ENCODE results near the gene RNU4-1. TPM values are rescaled to one million over a fixed set of nuclear protein-coding genes. Genes with fewer than 3 reads are reported as not detected.

Gene RNU4-1
- total and polyA plus RNA-seq, 9 of the 15 experiments (the other 6 are each of a cell fraction or from before 2014, with no cell fraction given): under 0.01 to 19,719 (median 3,563) TPM; not detected in 4

DNA sequence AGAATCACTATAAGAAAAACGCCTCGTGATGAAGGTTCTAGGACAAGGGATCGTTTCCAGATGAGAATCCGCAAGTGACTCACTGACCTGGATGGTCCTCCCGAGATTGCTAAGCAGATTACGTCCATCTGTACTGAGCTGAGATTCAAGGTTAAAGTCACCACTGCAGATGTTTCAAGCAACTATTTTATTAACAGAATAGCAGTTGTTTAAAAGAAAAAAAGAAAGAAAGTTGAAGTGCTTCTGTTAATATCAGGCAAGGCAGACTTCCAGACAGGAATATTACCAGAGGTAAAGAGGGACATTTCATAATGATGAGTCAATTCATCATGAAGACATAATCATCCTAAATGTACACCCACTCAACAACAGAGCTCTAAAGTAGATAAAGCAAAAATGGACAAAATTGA is 45.4 kb downstream of the RNU4-1 start:
- Histone ChIP-seq H3K9ac (ENCODE audit: insufficient read depth in 1 of 2, low read depth in 2 of 2, low read length in 2 of 2) (no peak overlapping the region), H2AFZ (ENCODE audit: low read depth, low read length) (no peak overlapping the region), H3K4me3 (no peak overlapping the region), H3K9me1 (ENCODE audit: control insufficient read depth, insufficient read depth, low read length) (peaks cover 10% of the 10 kb centered on the region), H3K27me3 (ENCODE audit: control insufficient read depth in 2 of 2, insufficient read depth in 2 of 2, low read length in 2 of 2) (no peaks in the 10 kb centered on the region), H3K4me2 (ENCODE audit: insufficient read depth, low read length) (no peak overlapping the region), H3K79me2 (ENCODE audit: control insufficient read depth, insufficient read depth, low read length) (peaks cover 40% of the 10 kb centered on the region), H3K36me3 (ENCODE audit: control insufficient read depth, insufficient read depth, low read length) (no peaks in the 10 kb centered on the region), H3K27ac (ENCODE audit: extremely low read depth, low read depth, low read length) (no peak overlapping the region), H3K9me3 (replicated peaks; ENCODE audit: control insufficient read depth, insufficient read depth, low read depth, low read length) (no peaks in the 10 kb centered on the region), H3K4me1 (replicated peaks in 1 of 2; ENCODE audit: control insufficient read depth in 2 of 2, insufficient read depth in 2 of 2, low read length in 2 of 2) (peaks cover 34 to 50% of the 10 kb centered on the region in 2 experiments), H4K20me1 (replicated peaks; ENCODE audit: control insufficient read depth, insufficient read depth, low read length) (peaks cover 29% of the 10 kb centered on the region)
- BruUV-seq (replicated peaks): no TSS peak
- in situ Hi-C loops (cut with MboI): no loop called here
- DNase-seq (ENCODE audit: extremely low read depth in 1 of 4, low spot score in 3 of 4) (no peak), ATAC-seq (no peak), FAIRE-seq (no peak)
- CTCF ChIA-PET (ENCODE audit: low intra/inter-chr PET ratio): interaction anchor here (0.6 kb wide), 1 partner anchor 19 kb away, joined by 3 read pairs; no protein-coding TSS in a partner anchor
- POLR2A ChIA-PET: interaction anchor here (3.8 to 6.8 kb wide), 6 partner anchors 8 to 47 kb away, joined by 20 to 56 read pairs (median 34); partner anchors contain the start of genes RNU4-1, RNU4-2 and RPLP0
- 38% methylated on average over 6 of the region's 6 CpGs for WGBS (ENCODE audit: insufficient coverage, low coverage, missing lambda C conversion rate)
- intact Hi-C loops (cut with micrococcal nuclease): no loop called here
- no peak for TF ChIP-seq HES1 (IDR thresholded peaks at IDR 0.05; ENCODE audit: low read depth)
- no peak for TF ChIP-seq MYNN (IDR thresholded peaks at IDR 0.05)
- no peak for TF ChIP-seq MYNN (CRISPR knock-in tag; IDR thresholded peaks at IDR 0.05)
- TF ChIP-seq PYGO2 (tag; IDR thresholded peaks at IDR 0.05): no peak
- no peak for TF ChIP-seq ZFP36 (IDR thresholded peaks at IDR 0.05; ENCODE audit: low read depth, low read length, partially characterized antibody)
- no peak for TF ChIP-seq SMARCA5 (IDR thresholded peaks at IDR 0.05)
- no peak for TF ChIP-seq TFAM (CRISPR knock-in tag; conservative IDR thresholded peaks at IDR 0.05)
- TF ChIP-seq RUNX1 (IDR thresholded peaks at IDR 0.05; ENCODE audit: low read depth): no peak
- no peak for TF ChIP-seq ZSCAN29 (IDR thresholded peaks at IDR 0.05)
- TF ChIP-seq SRSF3 (IDR thresholded peaks at IDR 0.05; ENCODE audit: insufficient read depth, low read length): no peak
- no peak for TF ChIP-seq ZBTB17 (CRISPR knock-in tag; IDR thresholded peaks at IDR 0.05)
- no peak for TF ChIP-seq ZNF232 (CRISPR knock-in tag; IDR thresholded peaks at IDR 0.05)
- no peak for TF ChIP-seq HMGXB4 (CRISPR knock-in tag; IDR thresholded peaks at IDR 0.05)
- TF ChIP-seq TBP (optimal IDR thresholded peaks at IDR 0.05; ENCODE audit: low read depth, low read length): no peak
- TF ChIP-seq ZNF551 (CRISPR knock-in tag; IDR thresholded peaks at IDR 0.05): no peak
- no peak for TF ChIP-seq ZFP91 (CRISPR knock-in tag; IDR thresholded peaks at IDR 0.05)
- TF ChIP-seq TEAD2 (tag; IDR thresholded peaks at IDR 0.05): no peak
- TF ChIP-seq ETS2 (tag; IDR thresholded peaks at IDR 0.05; ENCODE audit: borderline replicate concordance, poor library complexity, severe bottlenecking): no peak
- TF ChIP-seq, protein P1, sequence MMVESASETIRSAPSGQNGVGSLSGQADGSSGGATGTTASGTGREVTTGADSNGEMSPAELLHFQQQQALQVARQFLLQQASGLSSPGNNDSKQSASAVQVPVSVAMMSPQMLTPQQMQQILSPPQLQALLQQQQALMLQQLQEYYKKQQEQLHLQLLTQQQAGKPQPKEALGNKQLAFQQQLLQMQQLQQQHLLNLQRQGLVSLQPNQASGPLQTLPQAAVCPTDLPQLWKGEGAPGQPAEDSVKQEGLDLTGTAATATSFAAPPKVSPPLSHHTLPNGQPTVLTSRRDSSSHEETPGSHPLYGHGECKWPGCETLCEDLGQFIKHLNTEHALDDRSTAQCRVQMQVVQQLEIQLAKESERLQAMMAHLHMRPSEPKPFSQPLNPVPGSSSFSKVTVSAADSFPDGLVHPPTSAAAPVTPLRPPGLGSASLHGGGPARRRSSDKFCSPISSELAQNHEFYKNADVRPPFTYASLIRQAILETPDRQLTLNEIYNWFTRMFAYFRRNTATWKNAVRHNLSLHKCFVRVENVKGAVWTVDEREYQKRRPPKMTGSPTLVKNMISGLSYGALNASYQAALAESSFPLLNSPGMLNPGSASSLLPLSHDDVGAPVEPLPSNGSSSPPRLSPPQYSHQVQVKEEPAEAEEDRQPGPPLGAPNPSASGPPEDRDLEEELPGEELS (CRISPR knock-in tag; IDR thresholded peaks at IDR 0.05; ENCODE audit: borderline replicate concordance): no peak
